ENCODE measurements around the gene PAGR1.

PAGR1 gene

GRCh38 chr16:29809031-29809747, 6.8 kb upstream of the PAGR1 start:
- H3K27ac ChIP-seq = peak overlapping the region; percentile 99

GRCh38 chr16:29809850-29810698, 5.9 kb upstream of the PAGR1 start:
- ChIA-PET POLR2A (ENCODE audit: low non-redundant PET) (interaction anchor here (0.7 kb wide), 1 partner anchor 256 kb away, joined by 12 read pairs; no protein-coding TSS in a partner anchor), CTCF (interaction anchor here (0.6 kb wide), 1 partner anchor 9 kb away, joined by 3 read pairs; no protein-coding TSS in a partner anchor)
- no peak for DNase-seq (ENCODE audit: low spot score)
- TF ChIP-seq CTCF (conservative IDR thresholded peaks at IDR 0.05; ENCODE audit: low read depth) = no peak
- peak overlapping the region; percentile 99 for H3K27ac ChIP-seq

More at GRCh38 chr16:29809031-29809747, 6.8 kb upstream of the PAGR1 start:
- DNase-seq (ENCODE audit: low spot score) = no peak
- POLR2A ChIA-PET (ENCODE audit: low non-redundant PET) = interaction anchor here (0.7 kb wide), 1 partner anchor 257 kb away, joined by 12 read pairs; no protein-coding TSS in a partner anchor
- no peak for TF ChIP-seq CTCF (conservative IDR thresholded peaks at IDR 0.05; ENCODE audit: low read depth)
- CTCF ChIA-PET = interaction anchor here (1.5 to 1.9 kb wide), 2 partner anchors 11 to 39 kb away, joined by 3 to 8 read pairs; partner anchors contain the start of gene MVP

GRCh38 chr16:29810699-29811169, 5.2 kb upstream of the PAGR1 start:
- ChIA-PET CTCF (interaction anchor here (0.6 kb wide), 1 partner anchor 8 kb away, joined by 3 read pairs; no protein-coding TSS in a partner anchor), POLR2A (ENCODE audit: low non-redundant PET) (no interaction called here)
- DNase-seq (ENCODE audit: low spot score) = no peak
- no peak for TF ChIP-seq CTCF (conservative IDR thresholded peaks at IDR 0.05; ENCODE audit: low read depth)
- H3K27ac ChIP-seq = peak overlapping the region; percentile 99

- peak; percentile 87 for DNase-seq (ENCODE audit: low spot score)
- peak overlapping the region; percentile 99 for H3K27ac ChIP-seq
- no peak for TF ChIP-seq CTCF (conservative IDR thresholded peaks at IDR 0.05; ENCODE audit: low read depth)
- CTCF ChIA-PET = interaction anchor here (0.6 to 0.7 kb wide), 2 partner anchors 8 to 27 kb away, joined by 3 read pairs; no protein-coding TSS in a partner anchor
- POLR2A ChIA-PET (ENCODE audit: low non-redundant PET) = no interaction called here
Measured at GRCh38 chr16:29811170-29811895, 4.6 kb upstream of the PAGR1 start.

- CTCF ChIA-PET = interaction anchor here (0.7 kb wide), 1 partner anchor 26 kb away, joined by 3 read pairs; no protein-coding TSS in a partner anchor
- H3K27ac ChIP-seq = peak within 1 kb of the TSS; percentile 99
- POLR2A ChIA-PET (ENCODE audit: low non-redundant PET) = no interaction called here
- DNase-seq (ENCODE audit: low spot score) = no peak
- no peak for TF ChIP-seq CTCF (conservative IDR thresholded peaks at IDR 0.05; ENCODE audit: low read depth)
Measured at GRCh38 chr16:29811896-29812665, 3.9 kb upstream of the PAGR1 start, which contains the start of gene PRRT2. PRRT2 (plus strand) TSS chr16:29812193; CDS start chr16:29813055, 862 bp downstream.
